Measurements from ENCODE around the gene C10orf90.
"Not testable (repeated sequence)": the region's sequence is repeated elsewhere in the genome, so short reads cannot be mapped to it uniquely, and the experiment has no call there.

The C10orf90 gene

GRCh38 chr10:126387041-126387921, 283.2 kb downstream of the C10orf90 start:
- no peak for DNase-seq

- DNase-seq = no peak
These were observed 286.1 kb downstream of the C10orf90 start for GRCh38 chr10:126384269-126384873.

- DNase-seq = no peak
These were observed 290.0 kb downstream of the C10orf90 start for GRCh38 chr10:126380352-126381076.

GRCh38 chr10:126379166-126379565, 291.3 kb downstream of the C10orf90 start:
- DNase-seq = not testable (repeated sequence)

GRCh38 chr10:126376956-126377355, 293.5 kb downstream of the C10orf90 start:
- DNase-seq = no peak

- no peak for DNase-seq
These were observed 294.5 kb downstream of the C10orf90 start for GRCh38 chr10:126375926-126376554.

GRCh38 chr10:126375299-126375698, 295.2 kb downstream of the C10orf90 start:
- DNase-seq = no peak

Data from NCI-H2107 (cell line).